HTERT RPE-1 (cell line): ENCODE measurements around the gene CMIP.
"Not testable (repeated sequence)": the region's sequence is repeated elsewhere in the genome, so short reads cannot be mapped to it uniquely, and the experiment has no call there.

ENCODE experiments used
- in situ Hi-C: fragments of 300-500 bp; cut with MboI; formaldehyde crosslinking; loops from 4 replicates; pipeline ENCODE4 v1.14.3; 2020; ENCODE audit warnings: low sequenced_read_pairs

Gene CMIP

DNA sequence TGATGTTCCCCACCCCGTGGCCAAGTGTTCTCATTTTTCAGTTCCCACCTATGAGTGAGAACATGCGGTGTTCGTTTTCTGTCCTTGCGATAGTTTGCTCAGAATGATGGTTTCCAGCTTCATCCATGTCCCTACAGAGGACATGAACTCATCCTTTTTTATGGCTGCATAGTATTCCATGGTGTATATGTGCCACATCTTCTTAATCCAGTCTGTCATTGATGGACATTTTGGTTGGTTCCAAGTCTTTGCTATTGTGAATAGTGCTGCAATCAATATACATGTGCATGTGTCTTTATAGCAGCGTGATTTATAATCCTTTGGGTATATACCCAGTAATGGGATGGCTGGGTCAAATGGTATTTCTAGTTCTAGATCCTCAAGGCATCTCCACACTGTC, 244.2 kb downstream of the CMIP start:
- in situ Hi-C loops = not testable (repeated sequence)

DNA sequence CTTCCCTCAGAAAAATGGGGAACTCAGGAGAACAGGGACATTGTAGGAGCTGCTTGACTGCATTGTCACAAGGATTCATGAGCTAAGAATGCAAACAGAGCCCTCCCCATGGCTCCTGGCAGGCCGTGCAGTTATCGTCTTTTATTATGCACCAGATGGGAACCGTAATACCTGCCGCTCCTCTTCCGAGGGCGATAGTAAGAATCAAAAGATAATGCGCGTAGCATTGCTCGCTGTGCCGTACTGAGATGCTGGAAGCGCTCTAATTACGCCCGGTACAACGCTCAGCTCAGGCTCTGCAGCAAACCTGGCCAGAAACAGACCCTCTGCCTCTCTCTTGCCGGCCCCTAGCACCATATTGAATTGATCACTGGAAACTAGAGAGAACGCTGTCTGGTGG, 247.4 kb downstream of the CMIP start:
- in situ Hi-C loops = no loop called here

DNA sequence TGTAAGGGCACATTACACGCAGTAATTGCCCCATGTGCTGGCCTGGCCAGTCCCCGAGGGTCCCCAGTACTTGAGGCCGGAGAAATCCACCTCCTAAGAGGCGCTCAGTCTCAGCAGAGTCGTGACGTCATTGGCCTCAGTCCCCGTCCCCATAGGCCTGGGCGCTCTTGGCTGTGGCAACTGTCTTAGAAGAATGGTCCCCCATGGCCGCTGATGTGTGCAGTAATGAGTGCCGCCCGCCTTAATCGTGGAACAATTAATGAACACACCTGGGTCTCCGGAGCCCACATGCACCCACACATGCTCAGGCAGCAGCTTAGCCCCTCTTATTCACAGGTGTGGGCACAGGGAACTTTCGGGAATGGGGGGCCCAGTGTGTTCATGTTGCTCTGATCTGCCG, 248.0 kb downstream of the CMIP start:
- in situ Hi-C loops = no loop called here

DNA sequence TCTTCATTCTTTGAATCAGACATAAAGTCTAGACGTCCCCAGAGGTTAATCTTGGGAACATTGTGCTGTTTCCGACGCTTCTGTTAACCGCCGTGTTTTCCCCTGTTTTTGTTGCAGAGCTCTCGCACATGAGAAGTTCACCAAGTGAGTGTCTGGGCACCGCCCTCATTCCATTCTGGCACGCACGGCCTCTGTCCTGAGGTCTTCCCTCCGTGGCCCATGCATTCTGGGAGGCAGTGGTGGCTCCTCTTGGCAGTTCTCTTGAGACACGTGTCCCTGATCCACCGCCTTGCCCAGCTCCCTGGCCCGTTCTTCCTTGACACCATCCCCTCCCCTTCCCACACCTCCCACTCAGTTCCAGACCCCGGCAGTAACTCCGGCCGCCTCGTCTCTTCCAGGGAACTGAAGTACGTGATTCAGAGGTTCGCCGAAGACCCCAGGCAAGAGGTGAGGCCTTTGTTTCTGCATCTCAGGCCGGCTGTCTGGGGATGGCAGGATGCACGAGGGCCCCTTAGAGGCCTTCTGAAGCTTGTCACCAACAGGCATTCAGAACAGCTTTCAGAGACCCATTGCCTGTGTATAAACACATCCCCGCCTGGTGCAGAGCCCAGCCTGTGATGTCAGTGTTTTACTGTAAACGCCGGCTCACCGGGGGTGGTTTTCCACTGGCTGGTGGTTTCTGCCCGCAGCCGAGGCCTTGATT, 248.6 kb downstream of the CMIP start:
- in situ Hi-C loops = no loop called here

DNA sequence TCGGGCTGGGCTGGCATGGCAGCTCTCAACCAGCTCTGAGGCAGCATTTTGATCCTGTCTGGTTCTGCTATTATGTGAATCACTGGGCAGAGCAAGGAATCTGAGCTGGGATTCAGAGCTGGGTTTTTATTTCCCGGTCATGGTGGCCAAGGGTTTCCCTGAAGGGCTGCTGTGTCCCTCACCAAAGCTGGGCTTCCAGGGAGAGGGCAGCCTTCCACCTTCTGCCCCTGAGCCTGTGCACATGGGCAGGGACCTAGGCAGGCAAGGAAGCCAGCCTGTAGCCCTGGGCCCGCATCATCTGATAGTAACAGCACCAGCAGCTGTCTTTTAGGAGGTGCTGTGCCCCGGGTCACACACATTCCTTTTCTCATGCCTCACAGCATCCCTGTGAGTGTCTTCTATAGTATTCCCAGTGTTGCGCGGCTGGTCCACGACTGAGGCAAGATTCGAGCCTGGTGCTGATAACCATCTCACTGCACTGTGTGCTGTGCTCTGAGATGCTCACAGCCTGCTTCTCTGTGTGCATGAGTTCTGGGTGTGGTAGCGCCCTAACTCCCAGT, 249.2 kb downstream of the CMIP start:
- in situ Hi-C loops = no loop called here

DNA sequence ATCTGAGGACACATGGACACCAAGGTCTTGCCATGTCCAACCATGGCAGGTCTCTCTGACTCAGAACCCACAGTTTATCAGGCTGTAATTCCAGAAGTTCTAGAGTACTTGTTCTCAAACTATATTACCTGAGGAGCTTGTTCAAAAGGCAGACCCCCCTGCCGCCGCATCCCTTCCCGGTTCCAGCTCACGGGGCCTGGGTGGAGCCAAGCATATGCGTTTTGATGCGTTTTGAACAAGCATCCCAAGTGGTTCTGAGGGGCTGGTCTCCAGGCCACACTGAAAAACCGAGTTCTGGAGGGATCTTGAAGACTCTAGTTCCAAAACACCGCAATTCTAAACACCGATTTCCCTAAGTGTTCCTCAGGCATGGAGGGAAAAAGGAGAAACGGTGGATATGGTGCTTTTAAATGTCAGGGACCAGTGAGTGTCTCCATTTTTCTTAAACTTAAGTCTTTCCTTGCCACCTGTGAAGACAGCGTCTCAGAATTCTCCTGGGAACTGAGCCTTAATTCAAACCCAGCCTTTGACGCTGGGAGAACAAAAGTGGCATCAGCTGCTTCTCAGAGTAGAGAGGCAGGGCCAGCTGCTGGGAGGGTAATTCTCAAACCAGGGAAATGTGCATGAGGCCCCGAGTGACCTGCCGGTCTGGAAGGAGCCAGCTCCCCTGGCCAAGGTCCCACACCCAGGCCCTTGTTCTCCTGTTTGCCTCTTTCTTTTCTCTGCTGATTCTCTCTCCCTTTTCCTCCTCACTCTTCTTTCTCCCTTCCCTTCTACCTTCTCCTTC, 250.1 kb downstream of the CMIP start:
- in situ Hi-C loops = no loop called here

DNA sequence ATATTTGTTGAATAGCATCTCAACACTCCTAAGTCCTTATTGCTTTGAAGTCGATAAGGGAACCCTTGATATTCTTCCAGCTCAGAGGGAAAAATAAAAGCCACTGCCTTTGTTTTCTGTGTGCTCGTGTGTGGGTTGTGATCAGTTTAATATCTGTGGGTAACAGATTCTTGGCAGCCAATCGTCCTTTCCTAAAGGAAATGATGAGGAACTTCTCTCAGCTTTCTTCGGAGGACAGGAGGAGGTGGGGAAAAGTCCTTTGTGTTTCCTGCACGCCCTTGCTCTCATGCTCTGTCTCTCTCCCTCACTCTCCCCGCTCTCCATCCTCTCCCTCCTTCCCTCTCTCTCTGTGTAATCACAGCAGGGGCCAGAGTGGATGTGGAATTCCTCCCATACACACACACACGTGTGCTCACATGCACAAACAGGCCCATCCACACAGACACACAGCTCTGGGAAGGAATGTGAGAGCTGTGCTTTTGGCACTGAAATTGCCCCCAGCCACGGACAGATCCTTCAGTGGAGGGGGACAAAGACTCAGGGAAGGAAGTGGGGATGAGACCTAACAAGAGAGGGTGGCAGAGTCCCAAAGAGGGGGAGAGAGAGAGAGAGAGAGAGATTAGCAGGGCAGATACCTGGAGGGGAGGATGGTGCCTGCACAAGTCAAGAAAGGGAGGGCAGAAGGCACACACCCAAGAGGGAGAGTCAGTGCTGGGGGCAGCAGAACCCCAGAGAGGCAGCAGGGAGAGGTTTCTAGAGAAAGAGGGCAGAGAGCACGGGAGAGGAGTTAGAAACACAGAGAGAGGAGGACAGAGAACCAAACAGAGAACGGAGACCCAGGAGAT, 250.9 kb downstream of the CMIP start:
- in situ Hi-C loops = no loop called here

DNA sequence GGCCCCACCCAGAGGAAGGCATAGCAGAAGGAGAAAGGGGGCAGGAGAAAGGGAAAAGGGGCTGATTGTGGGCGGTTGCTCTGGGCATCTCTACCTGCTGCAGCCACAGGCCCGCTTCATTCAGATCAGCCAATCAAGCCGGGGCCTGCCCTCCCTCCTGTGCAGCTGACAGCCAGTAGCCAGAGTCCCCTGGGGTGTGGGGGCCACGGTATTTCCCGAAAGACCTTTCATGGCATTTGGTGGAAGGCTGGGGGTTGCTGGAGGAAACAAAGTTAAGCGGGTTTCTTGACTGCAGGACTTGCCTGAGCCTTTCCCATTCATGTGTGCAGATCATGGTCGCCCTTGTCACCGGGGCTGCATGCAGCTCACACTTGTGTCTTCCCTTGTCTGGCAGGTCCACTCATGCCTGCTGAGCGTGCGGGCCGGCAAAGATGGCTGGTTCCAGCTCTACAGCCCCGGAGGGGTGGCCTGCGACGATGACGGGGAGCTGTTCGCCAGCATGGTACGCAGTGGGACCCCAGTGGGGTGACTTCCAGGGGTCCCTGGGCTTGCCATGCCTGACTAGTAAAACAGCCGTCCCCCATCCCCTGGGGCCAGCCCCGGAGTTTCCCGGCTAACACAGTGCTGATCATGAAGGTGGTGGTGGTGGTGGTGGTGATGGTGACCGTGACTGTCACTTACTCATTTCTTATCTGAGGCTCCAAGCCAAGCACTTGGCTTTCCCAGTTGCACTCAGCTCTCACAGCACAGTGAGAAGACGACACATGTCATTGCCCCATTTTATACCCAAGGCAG, 251.8 kb downstream of the CMIP start:
- in situ Hi-C loops = no loop called here

DNA sequence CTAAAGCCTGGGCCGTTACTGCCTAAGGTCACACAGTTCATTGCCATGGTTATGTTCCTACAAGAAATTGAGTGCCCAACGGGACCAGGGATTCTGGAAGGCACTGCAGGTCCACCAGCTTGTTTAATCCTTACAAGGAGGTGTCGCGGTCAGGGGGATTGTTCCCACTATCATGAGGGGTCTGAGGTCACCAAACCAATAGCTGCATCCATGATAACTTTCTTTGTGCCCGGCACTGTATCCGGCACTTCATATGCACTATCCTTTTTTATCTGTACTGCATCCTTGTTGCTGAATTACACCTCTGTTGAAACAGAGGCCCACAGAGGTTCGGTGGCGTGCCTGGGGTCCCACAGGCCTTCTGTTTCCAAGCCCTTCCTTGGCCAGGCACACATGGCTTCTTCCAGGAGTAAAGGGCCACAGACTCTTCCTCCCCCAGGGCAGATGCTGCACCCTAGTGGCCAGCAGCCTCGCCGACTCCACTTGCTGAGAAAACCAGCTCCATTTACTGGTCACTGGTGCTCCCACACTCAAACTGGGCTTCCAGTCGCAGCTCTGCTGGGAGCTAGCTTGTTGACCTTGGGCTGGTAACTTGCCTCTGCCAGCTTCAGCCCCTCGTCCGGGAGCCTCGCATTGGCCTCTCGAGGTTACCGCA, 252.5 kb downstream of the CMIP start:
- in situ Hi-C loops = no loop called here

DNA sequence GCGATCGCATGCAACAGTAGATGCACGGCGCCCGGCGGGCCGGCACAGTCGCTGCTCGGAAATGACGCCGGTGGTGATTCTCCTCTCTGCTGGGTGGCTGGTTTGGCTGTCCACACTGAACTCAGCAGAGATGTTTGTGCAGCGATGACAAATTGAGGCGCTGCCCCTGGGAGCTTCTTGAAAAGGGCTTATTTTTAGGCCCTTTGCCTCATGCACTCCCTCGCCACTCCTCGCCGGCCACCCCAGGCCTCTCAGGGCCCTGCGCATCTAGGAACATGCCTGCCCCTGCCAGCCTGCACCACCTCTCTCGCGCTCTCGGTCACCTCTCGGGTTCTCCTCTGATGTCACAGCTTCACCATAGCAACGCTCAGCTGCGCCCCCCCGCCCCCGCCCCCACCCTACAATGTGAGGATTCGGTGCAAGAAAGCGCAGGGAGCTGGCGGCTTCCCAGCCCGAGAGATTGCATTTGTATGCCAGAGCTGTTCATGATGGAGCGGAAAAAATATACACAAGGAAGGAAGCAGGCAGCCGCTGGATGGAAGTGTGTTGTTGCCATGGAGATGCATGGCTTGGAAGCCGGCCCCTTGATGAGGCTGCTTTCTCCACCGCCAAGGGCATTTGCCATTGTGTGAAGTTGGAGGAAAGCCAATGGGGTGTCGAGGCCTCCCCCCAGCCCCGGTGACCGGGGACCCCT, 253.2 kb downstream of the CMIP start:
- in situ Hi-C loops = no loop called here

DNA sequence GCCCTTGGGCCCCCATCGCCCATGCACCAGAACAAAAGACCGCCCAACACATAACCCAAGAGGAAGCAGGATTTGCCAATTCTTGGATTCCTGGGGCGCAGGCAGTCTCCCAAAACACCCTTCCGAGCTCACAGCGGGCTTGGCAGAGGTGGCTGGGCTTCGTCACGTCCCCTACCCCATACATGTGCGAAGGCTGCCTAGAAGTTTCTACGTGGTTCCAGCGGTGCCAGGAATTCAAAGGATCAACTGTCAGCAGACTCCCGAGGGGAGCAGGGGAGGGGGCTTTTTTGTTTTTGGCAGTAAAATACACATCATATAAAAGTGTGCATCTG, 253.7 kb downstream of the CMIP start:
- in situ Hi-C loops = no loop called here

DNA sequence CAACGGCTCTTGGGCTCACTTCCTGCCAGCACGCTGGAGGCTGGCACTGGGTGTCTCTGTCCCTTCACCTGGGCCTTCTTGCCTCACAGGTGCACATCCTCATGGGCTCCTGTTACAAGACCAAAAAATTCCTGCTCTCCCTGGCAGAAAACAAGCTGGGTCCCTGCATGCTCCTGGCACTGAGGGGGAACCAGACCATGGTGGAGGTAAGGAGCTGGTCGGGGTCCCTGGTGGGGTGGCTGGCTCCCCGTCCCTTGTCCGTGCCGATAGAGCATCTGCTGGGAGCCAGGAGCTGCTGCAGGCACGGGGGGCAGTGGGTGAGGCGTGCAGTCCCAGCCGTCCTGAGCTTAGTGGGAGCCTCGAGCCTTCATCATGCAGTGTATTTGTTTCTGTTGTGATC, 255.0 kb downstream of the CMIP start:
- in situ Hi-C loops = no loop called here

DNA sequence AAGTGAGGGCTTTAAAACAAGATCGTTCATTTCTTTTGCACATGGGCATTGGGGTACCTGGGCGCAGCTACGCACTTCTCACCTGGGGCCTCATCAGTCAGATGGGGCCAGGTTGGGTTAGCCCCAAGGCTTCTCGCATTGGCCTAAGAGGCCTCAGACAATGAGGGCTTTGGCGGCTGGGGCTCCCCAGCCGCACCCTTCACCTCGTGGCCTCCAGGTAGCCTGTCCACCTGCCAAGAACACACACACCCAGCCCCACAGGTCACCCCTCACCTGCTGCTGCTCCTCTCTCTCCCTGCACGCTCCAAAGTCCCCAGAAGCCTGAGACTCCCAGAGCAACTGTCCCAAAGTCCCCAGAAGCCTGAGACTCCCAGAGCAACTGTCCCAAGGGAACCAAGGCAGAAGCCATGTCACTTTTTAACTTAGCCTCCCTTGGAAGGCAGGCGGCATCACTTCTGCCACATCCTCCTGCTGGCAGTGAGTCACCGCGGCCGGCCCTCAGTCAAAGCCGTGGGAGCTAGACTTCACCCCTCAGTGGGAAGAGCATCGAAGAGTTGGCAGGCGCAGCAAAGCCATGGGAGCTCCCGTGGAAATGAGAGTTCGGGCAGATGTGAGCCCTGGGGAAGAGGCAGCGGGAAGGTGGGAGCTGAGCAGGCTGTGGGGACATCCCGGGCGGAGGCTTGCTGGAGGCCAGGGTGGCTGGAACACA, 255.6 kb downstream of the CMIP start:
- in situ Hi-C loops = no loop called here

DNA sequence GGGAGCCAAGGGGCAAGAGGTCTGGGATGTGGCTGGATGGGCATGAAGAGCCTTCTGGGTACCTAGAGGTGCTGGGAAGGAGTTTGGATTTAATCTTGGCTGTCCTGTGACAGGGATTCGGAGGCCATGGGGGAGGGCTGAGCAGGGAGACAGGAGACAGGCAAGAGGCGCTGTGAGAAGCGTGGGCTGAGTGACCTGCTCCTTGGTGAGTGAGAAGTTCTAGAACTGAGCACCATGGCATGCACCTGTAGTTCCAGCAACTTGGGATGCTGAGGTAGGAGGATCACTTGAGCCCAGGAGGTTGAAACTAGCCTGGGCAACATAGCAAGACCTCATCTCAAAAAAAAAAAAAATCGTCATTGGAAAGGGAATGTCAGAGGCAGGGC, 256.2 kb downstream of the CMIP start:
- in situ Hi-C loops = no loop called here

DNA sequence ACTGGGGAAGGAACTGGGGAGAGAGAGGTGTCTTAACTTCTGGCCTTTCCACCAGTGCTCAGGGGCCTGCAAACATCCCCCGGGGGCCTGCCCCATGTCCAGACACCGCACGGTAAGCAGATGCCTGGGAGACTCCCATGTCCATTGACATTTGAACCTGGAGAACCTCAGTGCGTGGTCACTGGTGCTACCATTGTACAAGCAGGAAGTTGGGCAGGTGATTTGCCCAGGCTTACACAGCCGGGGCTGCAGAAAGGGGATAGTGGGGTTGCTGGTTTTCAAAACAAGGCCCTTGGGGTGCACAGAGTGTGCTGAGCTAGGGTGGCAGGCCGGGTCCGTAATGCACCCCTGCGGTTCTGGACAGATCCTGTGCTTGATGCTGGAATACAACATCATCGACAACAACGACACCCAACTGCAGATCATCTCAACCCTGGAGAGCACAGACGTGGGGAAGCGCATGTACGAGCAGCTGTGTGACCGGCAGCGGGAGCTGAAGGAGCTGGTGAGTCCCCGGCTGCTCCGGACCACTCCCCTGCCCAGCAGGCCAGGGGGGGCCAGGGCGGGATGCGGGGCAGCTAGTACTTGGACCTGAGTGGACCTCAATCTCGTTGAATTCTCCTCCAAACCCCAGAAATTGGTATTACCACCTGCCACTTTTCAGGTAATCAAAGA, 256.8 kb downstream of the CMIP start:
- in situ Hi-C loops = no loop called here

DNA sequence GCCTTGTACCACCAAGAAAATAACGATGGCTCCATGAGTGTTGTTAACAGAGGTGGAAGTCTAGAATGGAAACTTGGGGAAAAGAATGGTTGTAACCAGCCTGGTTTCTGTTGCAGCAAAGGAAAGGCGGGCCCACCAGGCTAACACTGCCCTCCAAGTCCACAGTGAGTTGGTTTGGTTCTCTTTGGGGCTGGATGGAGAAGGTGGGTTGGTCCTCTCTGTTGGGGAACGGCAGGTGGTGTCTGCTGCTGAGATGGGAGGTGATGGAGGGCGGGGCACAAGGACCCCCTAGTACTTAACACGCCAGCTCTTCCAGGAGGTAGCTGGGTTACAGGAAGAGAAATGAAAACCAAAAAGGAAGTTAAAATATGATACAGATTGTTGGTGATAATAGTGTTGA, 257.9 kb downstream of the CMIP start:
- in situ Hi-C loops = no loop called here

DNA sequence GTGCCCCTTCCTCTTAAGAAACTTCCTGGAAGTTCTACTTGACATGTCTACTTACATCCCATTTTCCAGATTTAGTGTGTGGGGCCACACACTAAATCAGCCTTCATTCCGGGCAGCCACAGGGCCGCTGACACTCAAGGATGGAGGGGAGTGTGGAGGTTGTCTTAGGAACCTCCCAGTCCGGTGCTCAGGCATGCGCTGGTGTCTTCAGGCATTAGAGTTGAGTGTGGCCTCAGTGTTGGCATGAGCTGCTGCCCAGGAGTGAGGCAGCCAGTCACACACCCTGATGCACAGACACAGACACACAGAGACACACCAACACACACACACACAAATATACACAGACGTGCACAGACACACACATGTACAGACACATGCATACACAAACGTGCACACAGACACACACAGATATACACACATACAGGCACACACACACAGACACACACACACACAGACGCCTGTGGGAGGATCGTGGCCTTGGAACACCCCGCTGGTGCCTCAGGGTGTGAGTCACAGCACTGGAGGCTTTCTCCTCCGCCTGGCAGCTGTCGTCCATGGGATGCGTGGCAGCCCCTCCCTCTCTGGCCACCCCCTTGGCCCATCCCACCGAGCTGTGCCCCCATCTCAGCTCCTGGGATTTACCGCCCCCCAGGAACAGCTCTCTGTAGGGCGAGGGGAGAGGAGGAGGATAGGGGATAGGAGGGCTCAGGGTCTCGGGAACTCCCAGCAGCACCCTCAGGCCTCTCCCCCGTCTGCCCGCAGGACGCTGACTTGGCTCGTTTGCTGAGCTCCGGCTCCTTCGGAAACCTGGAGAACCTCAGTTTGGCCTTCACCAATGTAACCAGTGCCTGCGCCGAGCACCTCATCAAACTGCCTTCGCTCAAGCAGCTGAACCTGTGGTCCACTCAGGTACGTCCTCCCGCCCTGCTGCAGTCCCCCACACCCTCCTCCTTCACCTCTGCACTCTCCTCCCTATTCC, 258.9 kb downstream of the CMIP start:
- in situ Hi-C loops = no loop called here
